CD4-positive, CD25-positive, alpha-beta regulatory T cell (primary cell): Measurements from ENCODE around the gene SEMA4G. TPM values are rescaled to one million over a fixed set of nuclear protein-coding genes. Genes with fewer than 3 reads are reported as not detected.

Experiments used
- ATAC-seq, 2 donors: fragments of 150-1000 bp; cut with Tn5 transposase; one replicate each; pipeline ENCODE4 v1.10.0; 2021; ENCODE audit warnings: low read depth in 2 of 2, moderate number of reproducible peaks in 2 of 2, moderate library complexity in 1 of 2
- DNase-seq, 3 donors: peaks; one replicate each; pipeline versions ENCODE4 v3.0.0 to v3.0.0-alpha.2; 2012 to 2022; ENCODE audit warnings: mixed read lengths in 1 of 3
- H3K27ac ChIP-seq: one replicate; pipeline ENCODE4 v1.7.0; 2013; ENCODE audit warnings: mild to moderate bottlenecking, low read length; ENCODE audit not compliant: insufficient read depth, poor library complexity, severe bottlenecking
- H3K27me3 ChIP-seq: one replicate; pipeline ENCODE4 v1.7.0; 2013; ENCODE audit warnings: low read length; ENCODE audit not compliant: control insufficient read depth, insufficient read depth
- H3K36me3 ChIP-seq: one replicate; pipeline ENCODE4 v1.7.0; 2013; ENCODE audit warnings: mild to moderate bottlenecking, low read length, moderate library complexity; ENCODE audit not compliant: control insufficient read depth, insufficient read depth
- H3K4me1 ChIP-seq: 2 replicates; pipeline ENCODE4 v1.7.0; 2013; ENCODE audit warnings: mild to moderate bottlenecking, low read length; ENCODE audit not compliant: insufficient read depth, control insufficient read depth, poor library complexity, severe bottlenecking
- H3K4me3 ChIP-seq: one replicate; pipeline ENCODE4 v1.7.0; 2013; ENCODE audit warnings: low read depth, mild to moderate bottlenecking, low read length, moderate library complexity
- H3K9me3 ChIP-seq, 2 experiments: 1 replicate in 1 of 2; 2 replicates in 1 of 2; pipeline ENCODE4 v1.7.0; 2013; ENCODE audit warnings: low read length in 2 of 2, mild to moderate bottlenecking in 1 of 2, moderate library complexity in 1 of 2; ENCODE audit not compliant: control insufficient read depth in 2 of 2
- H3K27ac Mint-ChIP-seq, 3 donors: one replicate each; pipeline ENCODE4 v1.8.0; 2020 to 2022; ENCODE audit warnings: mild to moderate bottlenecking in 3 of 3, mixed read lengths in 3 of 3, moderate library complexity in 2 of 3
- H3K27me3 Mint-ChIP-seq: one replicate; pipeline ENCODE4 v1.8.0; 2022; ENCODE audit warnings: mild to moderate bottlenecking, mixed read lengths
- H3K36me3 Mint-ChIP-seq: one replicate; pipeline ENCODE4 v1.8.0; 2020; ENCODE audit warnings: mixed read lengths
- H3K4me1 Mint-ChIP-seq, 4 donors: one replicate each; pipeline ENCODE4 v1.8.0; 2020 to 2022; ENCODE audit warnings: mixed read lengths in 4 of 4, mild to moderate bottlenecking in 1 of 4
- H3K4me3 Mint-ChIP-seq, 4 donors: one replicate each; pipeline ENCODE4 v1.8.0; 2020 to 2022; ENCODE audit warnings: mild to moderate bottlenecking in 4 of 4, mixed read lengths in 4 of 4, moderate library complexity in 3 of 4
- H3K9me3 Mint-ChIP-seq, 7 donors: one replicate each; pipeline ENCODE4 v1.8.0; 2020 to 2022; ENCODE audit warnings: mixed read lengths in 7 of 7, mild to moderate bottlenecking in 3 of 7, moderate library complexity in 2 of 7
- polyA plus RNA-seq, 4 donors: library from polyadenylated mRNA; unstranded; fragments of 300-500 nt; fragmentation: Illumina TruSeq; gene quantifications; one replicate each; pipeline ENCODE4 v1.2.3, GENCODE V29; 2021
- total RNA-seq: library from RNA; stranded (reverse); gene quantifications from one replicate; pipeline ENCODE4 v1.2.3, GENCODE V29; 2022

The SEMA4G gene
- total and polyA plus RNA-seq, 5 donors from 2014 or later: 0.61 to 1.1 TPM; not detected in 3

DNA sequence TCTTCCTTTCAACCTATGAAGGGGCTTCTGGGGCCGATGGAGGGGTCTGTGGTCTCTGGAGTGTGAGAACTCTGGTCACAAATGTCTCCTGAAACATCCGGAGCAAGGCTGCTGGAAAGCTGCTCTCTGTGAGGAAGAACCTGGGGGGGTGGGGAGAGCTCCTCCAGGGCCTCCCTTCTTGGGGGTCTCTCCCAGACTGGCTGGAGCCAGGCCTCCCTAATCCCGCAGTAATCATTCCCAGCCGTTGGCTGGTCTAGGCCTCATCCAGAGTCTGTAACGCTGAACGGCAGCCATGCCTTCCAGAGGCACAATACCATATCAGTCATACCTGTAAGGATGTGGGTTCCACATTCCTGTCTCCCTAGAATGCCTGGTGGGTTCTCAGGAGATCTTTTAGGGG lies 25.9 kb downstream of the SEMA4G start:
- Mint-ChIP-seq H3K9me3 (no peaks in the 10 kb centered on the region), H3K27ac (peak overlapping the region; percentile 43 to 89 (median 69)), H3K4me1 (peaks cover 5 to 36% (median 22%) of the 10 kb centered on the region in 4 donors), H3K36me3 (peaks cover 18% of the 10 kb centered on the region), H3K4me3 (peak overlapping the region; percentile 82 to 96 (median 88)), H3K27me3 (no peaks in the 10 kb centered on the region)
- no peaks in the 10 kb centered on the region for H3K9me3 ChIP-seq
- no peak for ATAC-seq
- no peak overlapping the region for H3K27ac ChIP-seq
- DNase-seq: no peak
- H3K27me3 ChIP-seq: no peaks in the 10 kb centered on the region
- H3K4me3 ChIP-seq: no peak overlapping the region
- peaks cover 37% of the 10 kb centered on the region for H3K4me1 ChIP-seq
- peaks cover 19% of the 10 kb centered on the region for H3K36me3 ChIP-seq

DNA sequence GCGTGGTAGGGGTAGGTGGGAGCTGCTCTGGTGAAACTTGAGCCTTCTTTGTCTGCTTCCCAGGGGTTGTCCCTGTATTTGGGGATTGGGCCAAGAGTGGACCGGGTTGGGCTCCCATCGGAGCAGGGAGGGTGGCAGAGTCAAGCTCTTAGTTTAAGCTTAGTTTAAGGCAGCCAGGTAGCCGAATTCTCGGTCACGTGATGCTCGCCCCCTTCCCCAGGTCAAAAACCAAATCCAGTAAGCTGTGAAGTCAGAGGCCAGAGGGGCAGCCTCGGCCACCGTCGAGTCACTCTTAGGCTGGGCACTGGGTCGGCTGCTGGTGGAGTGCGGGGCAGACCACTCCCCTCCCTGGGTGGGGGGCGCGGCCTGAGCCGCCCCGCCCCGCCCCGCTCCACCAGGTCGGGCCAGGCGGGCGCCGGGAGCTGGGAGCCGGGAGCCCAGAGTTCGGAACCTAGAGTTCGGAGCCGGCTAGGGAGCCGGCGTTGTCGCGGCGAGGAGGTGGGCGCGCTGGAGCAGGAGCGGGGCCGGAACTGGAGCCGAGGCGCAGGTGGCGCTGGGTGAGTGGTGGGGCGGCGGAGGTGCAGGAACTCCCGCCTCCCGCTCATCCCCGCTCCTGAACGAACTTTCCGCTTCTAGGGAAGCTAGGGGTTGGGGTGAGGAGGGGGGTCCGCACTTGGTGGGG lies 27.5 kb downstream of the SEMA4G start:
- Mint-ChIP-seq H3K4me1 (peaks cover 5 to 34% (median 20%) of the 10 kb centered on the region in 4 donors), H3K9me3 (no peaks in the 10 kb centered on the region), H3K36me3 (peaks cover 4% of the 10 kb centered on the region), H3K27me3 (peaks cover 6% of the 10 kb centered on the region), H3K27ac (peak overlapping the region; percentile 89 to 95 (median 94)), H3K4me3 (peak overlapping the region; percentile 89 to 97 (median 93))
- peak in 1 of 2 donors; percentile 18 for ATAC-seq
- Histone ChIP-seq H3K27me3 (no peaks in the 10 kb centered on the region), H3K4me1 (peaks cover 34% of the 10 kb centered on the region), H3K4me3 (peak overlapping the region; percentile 47), H3K27ac (peak overlapping the region; percentile 83), H3K9me3 (no peaks in the 10 kb centered on the region), H3K36me3 (peaks cover 5% of the 10 kb centered on the region)
- peak in 1 of 3 donors; percentile 41 for DNase-seq

DNA sequence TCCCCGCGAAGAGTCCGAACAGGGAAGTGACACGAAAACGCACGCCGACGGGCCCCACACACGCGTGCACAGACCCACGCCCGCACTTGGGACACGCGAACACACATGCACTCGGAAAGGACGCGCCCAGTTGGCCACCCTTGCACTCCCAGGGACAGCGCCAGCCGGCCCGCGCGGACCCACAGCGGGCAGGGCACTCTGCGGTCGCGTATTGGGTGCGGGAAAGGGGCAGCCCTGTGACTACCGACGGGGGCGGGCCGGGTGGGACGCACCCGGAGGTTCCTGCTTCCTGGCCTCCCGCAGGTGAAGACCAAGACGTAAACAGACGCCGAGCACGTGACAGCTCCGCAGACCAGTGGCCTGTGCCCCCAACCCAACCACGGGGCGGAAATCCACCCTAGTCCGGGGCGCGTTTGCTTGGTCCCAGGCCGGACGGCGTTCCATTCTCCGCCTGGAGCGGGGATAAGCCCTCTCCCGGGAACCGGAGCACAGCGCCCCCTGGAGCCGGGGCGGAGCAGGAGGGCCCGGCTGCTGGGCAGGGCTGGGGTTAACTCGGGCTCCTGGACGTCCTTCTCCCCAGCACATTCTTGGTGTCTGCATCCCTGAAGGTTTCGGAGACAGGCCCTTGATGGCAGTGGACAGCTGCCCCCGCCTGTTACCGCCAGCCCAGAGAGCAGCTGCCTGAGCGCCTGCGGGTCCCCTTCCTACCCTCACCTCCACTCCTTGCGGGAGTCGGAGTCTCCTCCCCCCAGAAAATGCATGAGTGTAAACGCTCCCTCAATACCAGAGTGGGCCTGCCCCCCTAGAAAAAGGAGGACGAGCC lies 28.3 kb downstream of the SEMA4G start:
- peaks cover 4% of the 10 kb centered on the region for H3K36me3 Mint-ChIP-seq
- peak; percentile 43 to 46 for ATAC-seq
- DNase-seq: peak; percentile 70 to 84 (median 72)
- Histone ChIP-seq H3K36me3 (peaks cover 5% of the 10 kb centered on the region), H3K4me3 (peak overlapping the region; percentile 75), H3K9me3 (no peaks in the 10 kb centered on the region), H3K27ac (peak overlapping the region; percentile 83), H3K27me3 (no peaks in the 10 kb centered on the region), H3K4me1 (peaks cover 34% of the 10 kb centered on the region)
- peaks cover 6% of the 10 kb centered on the region for H3K27me3 Mint-ChIP-seq
- no peaks in the 10 kb centered on the region for H3K9me3 Mint-ChIP-seq
- peak overlapping the region; percentile 89 to 99 (median 93) for H3K4me3 Mint-ChIP-seq
- H3K27ac Mint-ChIP-seq: peak overlapping the region; percentile 89 to 92 (median 90)
- H3K4me1 Mint-ChIP-seq: peaks cover 5 to 34% (median 20%) of the 10 kb centered on the region in 4 donors

DNA sequence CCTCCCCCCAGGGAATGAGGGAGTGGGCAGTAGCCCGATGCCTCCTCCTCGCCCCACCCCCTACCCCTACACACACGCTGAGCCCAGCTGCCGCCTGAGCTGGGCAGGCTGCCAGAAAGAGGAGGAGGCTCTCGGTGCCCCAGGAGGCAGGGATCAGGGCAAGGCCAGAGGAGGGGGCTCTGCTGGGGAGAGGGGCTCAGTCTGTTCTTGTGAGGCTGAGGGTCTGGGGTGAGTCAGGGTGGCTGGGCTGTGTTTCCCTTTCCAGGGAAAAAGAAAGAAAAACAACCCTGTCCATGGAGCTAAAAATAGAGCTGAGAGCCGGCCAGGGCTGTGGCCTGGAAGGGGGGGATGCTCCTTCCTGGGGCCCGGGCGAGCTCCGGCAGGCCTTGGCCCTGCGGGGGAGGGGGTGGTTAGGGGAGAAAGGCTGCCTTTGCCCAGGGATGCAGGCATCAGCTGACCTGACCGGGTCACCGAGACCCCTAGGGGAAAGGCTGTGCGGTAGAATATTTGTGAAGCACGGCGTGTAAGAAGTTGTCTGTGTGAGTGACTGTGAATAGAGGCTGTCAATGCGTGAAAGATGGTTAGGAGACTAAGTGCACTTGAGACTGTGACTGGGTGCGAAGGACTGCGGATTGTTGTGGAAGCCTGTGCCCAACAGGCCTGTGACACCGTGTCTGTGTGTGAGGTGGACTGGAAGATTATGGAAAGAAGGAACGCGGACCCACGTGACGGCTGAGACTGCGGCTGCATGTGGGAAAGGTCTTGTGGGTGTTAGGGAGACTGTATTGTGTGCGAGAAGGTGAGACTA lies 29.1 kb downstream of the SEMA4G start:
- Histone ChIP-seq H3K27ac (peak overlapping the region; percentile 83), H3K4me3 (peak overlapping the region; percentile 75), H3K9me3 (no peaks in the 10 kb centered on the region), H3K4me1 (peaks cover 34% of the 10 kb centered on the region), H3K36me3 (peaks cover 4% of the 10 kb centered on the region), H3K27me3 (no peaks in the 10 kb centered on the region)
- H3K4me3 Mint-ChIP-seq: peak overlapping the region; percentile 89 to 99 (median 93)
- peaks cover 6% of the 10 kb centered on the region for H3K27me3 Mint-ChIP-seq
- peaks cover 4% of the 10 kb centered on the region for H3K36me3 Mint-ChIP-seq
- ATAC-seq (peak in 1 of 2 donors; percentile 32), DNase-seq (peak; percentile 54 to 67 (median 63))
- no peaks in the 10 kb centered on the region for H3K9me3 Mint-ChIP-seq
- peaks cover 5 to 34% (median 20%) of the 10 kb centered on the region in 4 donors for H3K4me1 Mint-ChIP-seq
- H3K27ac Mint-ChIP-seq: peak overlapping the region; percentile 89 to 96 (median 92)

DNA sequence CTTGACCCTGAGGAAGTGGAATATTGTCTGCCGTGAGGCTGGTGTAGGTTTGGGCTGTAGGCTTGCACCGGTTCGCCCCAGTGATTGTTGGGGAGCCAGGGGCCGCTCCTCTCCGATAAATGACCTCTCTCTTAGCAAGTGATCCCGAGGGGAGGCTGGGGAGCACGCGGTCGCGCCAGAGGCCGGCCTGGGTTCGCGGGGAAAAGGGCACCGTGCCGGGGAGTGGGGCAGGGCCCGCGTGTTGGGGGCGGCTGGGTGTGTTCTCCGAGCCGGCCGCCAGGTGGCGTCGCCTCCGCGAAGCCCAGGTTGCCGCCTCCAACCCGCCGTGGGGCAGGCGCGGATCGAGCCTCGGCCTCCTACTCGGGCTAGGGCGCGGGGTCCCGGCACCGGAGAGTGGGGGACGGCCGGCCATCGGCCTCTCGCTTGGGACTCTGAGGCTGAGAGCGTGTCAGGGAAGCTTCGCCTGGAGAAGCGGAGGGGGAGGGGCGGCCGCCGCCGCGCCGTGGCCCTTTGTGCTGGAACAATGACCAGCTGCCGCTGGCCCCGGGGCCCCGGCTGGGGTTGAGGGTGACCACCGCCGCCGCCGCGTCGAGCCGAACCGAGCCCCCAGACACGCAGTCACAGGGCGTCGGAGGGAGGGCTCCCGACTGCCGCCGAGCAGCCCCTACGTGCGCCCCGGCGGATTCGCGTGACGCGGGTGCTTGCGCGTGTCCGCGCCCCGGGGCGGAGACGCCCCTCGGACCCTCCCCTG lies 29.9 kb downstream of the SEMA4G start:
- Histone ChIP-seq H3K27ac (peak overlapping the region; percentile 83), H3K36me3 (peaks cover 7% of the 10 kb centered on the region), H3K4me1 (peaks cover 34% of the 10 kb centered on the region), H3K4me3 (peak overlapping the region; percentile 75), H3K27me3 (no peaks in the 10 kb centered on the region), H3K9me3 (no peaks in the 10 kb centered on the region)
- Mint-ChIP-seq H3K27ac (peak overlapping the region; percentile 89 to 96 (median 92)), H3K9me3 (no peaks in the 10 kb centered on the region), H3K4me1 (peaks cover 5 to 34% (median 20%) of the 10 kb centered on the region in 4 donors), H3K27me3 (peaks cover 6% of the 10 kb centered on the region), H3K4me3 (peak overlapping the region; percentile 89 to 99 (median 93)), H3K36me3 (peaks cover 4% of the 10 kb centered on the region)
- ATAC-seq (peak; percentile 72 to 75), DNase-seq (peak; percentile 69 to 82 (median 76))

DNA sequence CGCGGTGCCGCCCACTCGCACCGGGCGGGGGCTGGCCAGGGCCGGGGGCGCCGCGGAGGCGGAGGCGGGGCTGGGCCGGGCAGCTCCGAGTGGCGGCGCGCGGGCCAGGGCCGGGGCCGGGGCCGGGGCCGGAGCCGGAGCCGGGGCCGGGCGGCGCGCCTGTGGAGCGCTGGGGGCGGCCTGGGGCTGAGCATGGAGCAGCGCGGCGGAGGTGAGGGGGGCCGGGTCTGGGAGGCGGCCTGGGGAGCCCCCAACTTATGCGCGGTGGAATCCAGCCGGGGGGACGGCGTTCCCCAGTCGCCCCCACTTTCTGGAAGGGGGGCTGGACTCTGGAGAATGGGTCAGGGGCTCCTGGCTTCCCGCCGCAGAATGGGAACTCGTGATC lies 30.4 kb downstream of the SEMA4G start, which contains the start of gene LZTS2:
TSS of gene LZTS2 (plus strand) at position 67 of the 385 bp plus-strand sequence. CDS start 2,731 bp downstream, outside the sequence.
- Histone ChIP-seq H3K27ac (peak within 1 kb of the TSS; percentile 83), H3K27me3 (no peaks in the 10 kb centered on the region), H3K4me1 (peaks cover 34% of the 10 kb centered on the region), H3K36me3 (peaks cover 7% of the 10 kb centered on the region), H3K4me3 (peak within 1 kb of the TSS; percentile 75), H3K9me3 (no peaks in the 10 kb centered on the region)
- no peak for ATAC-seq
- H3K27ac Mint-ChIP-seq: peak within 1 kb of the TSS; percentile 89 to 96 (median 92)
- peaks cover 6% of the 10 kb centered on the region for H3K27me3 Mint-ChIP-seq
- H3K4me3 Mint-ChIP-seq: peak within 1 kb of the TSS; percentile 89 to 99 (median 93)
- peaks cover 5 to 34% (median 17%) of the 10 kb centered on the region in 4 donors for H3K4me1 Mint-ChIP-seq
- H3K9me3 Mint-ChIP-seq: no peaks in the 10 kb centered on the region
- no peak for DNase-seq
- peaks cover under 1% of the 10 kb centered on the region for H3K36me3 Mint-ChIP-seq
